Inflammatory macrophage treated with lipopolysaccharide for 1 hour (primary cell): ENCODE measurements around the gene LPA.
"Not testable (repeated sequence)": the region's sequence is repeated elsewhere in the genome, so short reads cannot be mapped to it uniquely, and the experiment has no call there.

Experiments
- DNase-seq, 2 donors: peaks; one replicate each; pipeline ENCODE4 v3.0.0-alpha.2; 2020 to 2022

LPA gene

GRCh38 chr6:160664198-160664597 lies at the start of gene LPA:
LPA (minus strand) TSS chr6:160664275; CDS start chr6:160664214, 61 bp downstream.
- DNase-seq, result not testable (repeated sequence)

- not testable (repeated sequence) for DNase-seq
Measured at GRCh38 chr6:160708993-160709392, 44.9 kb upstream of the LPA start.

GRCh38 chr6:160704688-160705087 lies 40.6 kb upstream of the LPA start:
- not testable (repeated sequence) for DNase-seq

- DNase-seq, result not testable (repeated sequence)
Measured at GRCh38 chr6:160701918-160702680, 38.0 kb upstream of the LPA start, which contains the start of gene PLG. PLG (plus strand) TSS chr6:160702244; CDS start chr6:160702305, 61 bp downstream.

- DNase-seq, result no peak
Measured at GRCh38 chr6:160697826-160698225, 33.8 kb upstream of the LPA start.

GRCh38 chr6:160696884-160697283 lies 32.8 kb upstream of the LPA start:
- not testable (repeated sequence) for DNase-seq

- not testable (repeated sequence) for DNase-seq
Measured at GRCh38 chr6:160695622-160696021, 31.5 kb upstream of the LPA start.

- DNase-seq, result not testable (repeated sequence)
Measured at GRCh38 chr6:160695025-160695424, 30.9 kb upstream of the LPA start.

GRCh38 chr6:160692369-160692959 lies 28.4 kb upstream of the LPA start:
- DNase-seq, result no peak

- no peak for DNase-seq
Measured at GRCh38 chr6:160691617-160692016, 27.5 kb upstream of the LPA start.

GRCh38 chr6:160690458-160690857 lies 26.4 kb upstream of the LPA start:
- DNase-seq, result no peak

GRCh38 chr6:160685762-160686450 lies 21.8 kb upstream of the LPA start:
- DNase-seq, result no peak

GRCh38 chr6:160685101-160685761 lies 21.2 kb upstream of the LPA start:
- not testable (repeated sequence) for DNase-seq

- DNase-seq, result no peak
Measured at GRCh38 chr6:160679402-160679769, 15.3 kb upstream of the LPA start.

- DNase-seq, result no peak
Measured at GRCh38 chr6:160678744-160679401, 14.8 kb upstream of the LPA start.

GRCh38 chr6:160678230-160678629 lies 14.2 kb upstream of the LPA start:
- no peak for DNase-seq

GRCh38 chr6:160676418-160676817 lies 12.3 kb upstream of the LPA start:
- DNase-seq, result not testable (repeated sequence)

- no peak for DNase-seq
Measured at GRCh38 chr6:160668589-160668988, 4.5 kb upstream of the LPA start.

- DNase-seq, result no peak
Measured at GRCh38 chr6:160667639-160668481, 3.8 kb upstream of the LPA start.

GRCh38 chr6:160662842-160663241 lies 1.2 kb downstream of the LPA start:
- DNase-seq, result no peak

- no peak for DNase-seq
Measured at GRCh38 chr6:160662429-160662828, 1.6 kb downstream of the LPA start.

- no peak for DNase-seq
Measured at GRCh38 chr6:160661216-160661615, 2.9 kb downstream of the LPA start.
